Right hindlimb (tissue), 1 donor: ENCODE data around the gene TRMT61B.

Source experiments
- DNase-seq: peaks from one replicate; pipeline ENCODE4 v3.0.0-alpha.2; 2018

TRMT61B gene

DNA sequence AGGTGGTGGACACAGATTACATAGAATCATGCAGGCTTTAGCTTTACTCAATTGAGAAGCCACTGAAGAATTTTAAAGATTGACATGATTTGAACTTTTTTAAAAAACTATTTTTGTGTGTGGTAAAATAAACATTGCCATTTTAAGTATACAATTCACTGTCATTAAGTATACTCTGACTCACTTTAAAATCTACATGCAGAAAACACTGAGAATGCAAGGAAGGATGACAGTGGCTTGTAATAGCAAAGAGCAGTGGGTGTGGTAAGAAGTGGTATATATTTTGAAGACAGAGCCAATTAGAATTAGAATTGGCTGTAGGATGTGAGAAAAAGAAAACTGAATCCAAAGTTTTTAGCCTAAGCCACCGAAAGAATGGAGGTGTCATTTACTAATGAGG is 14.9 kb downstream of the TRMT61B start:
- DNase-seq: no peak

DNA sequence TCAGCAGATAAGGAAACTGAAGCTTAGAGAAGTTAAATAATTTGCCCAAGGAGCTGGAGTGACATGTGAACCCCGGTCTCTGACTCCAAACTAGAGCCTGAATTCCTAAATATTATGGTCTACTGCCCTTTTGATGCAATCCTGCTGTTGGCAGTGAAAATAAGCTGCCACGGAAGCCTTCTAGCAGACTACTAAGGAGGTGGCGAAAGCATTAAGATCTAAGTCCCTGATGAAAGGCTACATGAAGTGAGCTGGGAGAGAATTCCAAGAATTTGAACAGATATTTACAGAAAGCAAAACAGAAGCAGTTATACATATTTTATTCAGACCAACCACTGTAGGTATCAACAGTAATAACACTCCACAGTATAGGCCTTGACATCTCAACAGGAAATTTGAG is 28.1 kb downstream of the TRMT61B start:
- DNase-seq: no peak

DNA sequence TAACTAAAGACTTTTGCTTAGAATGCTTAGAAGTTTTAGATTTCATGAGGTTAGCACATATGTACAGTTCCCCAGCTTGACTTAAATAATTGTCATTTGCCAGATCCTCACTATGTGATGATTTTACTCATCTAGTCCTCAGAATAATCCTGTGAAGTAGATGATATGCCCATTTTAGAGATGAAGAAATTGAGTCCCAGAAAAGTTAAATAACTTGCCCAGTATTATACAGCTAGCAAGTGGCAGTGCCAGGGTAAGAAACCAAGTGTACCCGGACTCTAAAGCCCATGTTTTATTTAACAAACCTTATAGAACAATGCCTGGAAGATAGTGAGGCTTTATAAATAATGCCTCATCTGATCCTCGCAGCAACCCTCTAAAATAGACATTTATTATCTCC is 31.1 kb downstream of the TRMT61B start:
- DNase-seq: no peak

DNA sequence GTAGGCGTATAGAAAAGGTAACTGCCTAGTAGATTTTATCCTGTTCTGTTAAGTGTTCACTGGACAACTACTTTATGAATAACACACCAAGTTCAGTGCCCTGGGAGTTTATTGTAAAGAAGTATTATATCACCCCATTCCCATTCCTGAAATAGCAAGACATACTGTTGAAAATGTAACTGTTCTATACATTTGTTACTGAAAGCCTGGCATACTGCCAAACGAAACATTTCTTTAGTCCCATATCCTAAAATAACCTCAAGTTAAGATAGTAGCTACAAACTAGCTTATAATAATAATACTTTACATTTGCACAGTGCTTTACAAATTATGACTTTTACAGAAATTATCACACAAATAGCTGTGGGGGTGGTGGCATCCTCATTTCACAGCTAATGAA is 34.3 kb downstream of the TRMT61B start:
- no peak for DNase-seq

DNA sequence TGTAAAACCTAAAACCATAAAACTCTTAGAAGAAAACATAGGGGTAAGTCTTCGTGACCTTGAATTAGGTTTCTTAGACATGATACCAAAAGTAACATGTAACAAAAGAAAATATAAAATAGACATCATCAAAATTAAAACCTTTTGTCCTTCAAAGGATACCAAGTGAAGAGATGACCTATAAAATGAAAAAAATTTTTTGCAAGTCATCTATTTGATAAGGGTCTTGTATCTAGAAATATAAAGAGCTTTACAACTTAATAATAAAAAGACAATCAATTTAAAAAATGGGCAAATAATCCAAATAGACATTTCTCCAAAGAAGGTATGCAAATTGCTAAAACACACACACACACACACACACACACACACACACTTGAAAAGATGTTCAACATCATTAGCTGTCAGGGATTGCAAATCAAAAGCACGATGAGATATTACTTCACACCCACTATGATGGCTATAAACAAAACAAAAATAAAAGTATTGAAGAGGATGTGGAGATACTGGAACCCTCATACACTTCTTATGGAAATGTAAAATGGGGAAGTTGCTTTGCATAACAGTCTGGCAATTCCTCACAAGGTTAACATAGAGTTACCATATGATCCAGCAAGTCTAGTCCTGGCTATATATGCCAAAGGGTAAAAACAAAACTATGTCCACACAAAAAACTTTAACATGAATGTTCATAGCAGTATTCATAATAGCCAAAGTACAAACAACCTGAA is 36.2 kb downstream of the TRMT61B start:
- no peak for DNase-seq

DNA sequence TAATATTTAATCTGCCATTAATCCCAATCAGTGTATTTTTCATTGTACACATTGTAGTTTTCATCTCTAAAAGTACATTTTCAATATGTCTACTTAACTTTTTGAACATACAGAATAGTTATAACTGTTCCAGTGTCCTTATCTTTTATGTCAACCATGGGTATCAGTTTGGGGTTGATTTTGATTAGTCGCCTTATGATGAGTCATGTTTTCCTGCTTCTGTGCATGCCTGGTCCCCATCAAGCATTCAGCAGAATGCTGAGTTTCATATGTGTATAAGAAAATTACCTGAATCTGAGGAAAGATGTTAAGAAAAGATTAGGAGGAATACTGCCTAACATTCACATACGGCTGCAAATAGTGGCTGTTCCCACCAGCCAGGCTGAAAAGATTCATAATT is 41.7 kb downstream of the TRMT61B start:
- no peak for DNase-seq

DNA sequence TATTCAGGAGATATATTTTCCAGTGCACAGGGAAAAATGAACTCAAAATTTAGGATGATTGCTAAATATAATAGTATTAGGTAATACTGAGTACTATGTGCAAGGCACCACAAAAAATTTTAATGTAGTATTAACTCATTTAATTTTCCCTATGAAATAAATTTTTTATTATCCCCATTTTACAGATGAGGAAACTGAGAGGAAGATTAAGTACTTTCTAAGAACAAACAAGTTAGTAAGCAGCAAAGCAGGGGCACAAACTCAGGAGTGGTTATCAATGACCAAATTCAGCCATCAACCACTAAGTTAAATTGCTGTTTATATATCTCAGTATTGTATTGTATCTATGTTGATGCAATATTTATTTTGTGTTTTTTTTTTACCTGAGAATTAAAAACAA is 45.2 kb downstream of the TRMT61B start:
- DNase-seq: no peak

DNA sequence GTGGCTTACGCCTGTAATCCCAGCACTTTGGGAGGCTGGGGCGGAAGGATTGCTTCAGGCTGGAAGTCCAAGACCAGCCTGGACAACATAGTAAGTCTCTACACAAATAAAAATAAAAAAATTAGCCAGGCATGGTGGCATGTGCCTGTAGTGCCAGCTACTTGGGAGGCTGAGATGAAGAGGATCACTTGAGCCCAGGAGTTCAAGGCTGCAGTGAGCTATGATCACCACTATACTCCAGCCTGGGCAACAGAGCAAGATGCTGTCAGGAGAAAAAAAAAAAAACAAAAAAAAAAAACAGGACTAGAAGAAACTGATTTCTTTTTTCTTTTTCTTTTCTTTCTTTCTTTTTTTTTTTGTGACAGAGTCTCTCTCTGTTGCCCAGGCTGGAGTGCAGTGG is 45.9 kb downstream of the TRMT61B start:
- DNase-seq: no peak

DNA sequence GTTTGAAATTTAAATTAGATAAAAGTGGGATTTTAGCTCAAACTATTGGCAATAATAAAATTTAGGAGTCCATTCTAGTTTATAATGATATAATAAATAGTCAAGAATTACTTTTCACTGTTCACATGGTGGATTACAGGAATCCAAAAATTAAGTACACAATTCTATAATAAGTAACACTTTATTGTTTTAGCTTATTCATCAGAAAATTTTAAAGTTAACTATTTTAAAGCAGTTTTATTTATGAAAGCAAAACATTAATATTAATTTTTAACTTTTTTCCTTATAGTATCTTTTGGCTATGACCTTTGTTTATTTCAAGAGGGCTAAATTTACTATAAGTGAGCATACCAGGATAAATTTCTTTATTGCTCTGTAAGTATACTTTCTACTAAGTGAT is 48.1 kb downstream of the TRMT61B start:
- DNase-seq: no peak

DNA sequence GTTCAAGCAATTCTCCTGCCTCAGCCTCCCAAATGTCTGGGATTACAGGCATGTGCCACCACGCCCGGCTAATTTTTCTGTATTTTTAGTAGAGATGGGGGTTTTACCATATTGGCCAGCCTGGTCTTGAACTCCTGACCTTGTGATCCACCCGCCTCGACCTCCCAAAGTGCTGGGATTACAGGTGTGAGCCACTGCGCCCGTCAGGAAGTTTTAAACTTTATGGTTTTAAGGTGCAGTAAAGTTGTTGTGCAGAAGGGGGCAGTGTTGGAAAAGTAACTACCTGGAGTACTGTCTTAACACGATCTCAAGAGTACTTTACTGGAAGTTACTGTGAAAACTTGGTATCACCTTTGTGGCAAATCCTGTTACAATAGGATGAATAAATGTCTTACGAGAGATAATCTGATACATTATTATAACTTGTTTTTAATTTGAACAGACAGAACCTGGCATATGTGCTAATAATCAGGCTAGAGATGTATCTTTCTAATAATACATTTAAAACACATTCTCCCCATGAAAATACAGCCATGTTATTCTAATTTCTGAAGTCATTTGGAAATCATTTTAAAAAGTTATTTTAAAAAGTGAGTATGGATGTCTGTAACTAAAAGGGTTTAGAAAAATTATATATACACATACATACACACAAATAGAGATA is 48.7 kb downstream of the TRMT61B start:
- DNase-seq: peak; percentile 19

DNA sequence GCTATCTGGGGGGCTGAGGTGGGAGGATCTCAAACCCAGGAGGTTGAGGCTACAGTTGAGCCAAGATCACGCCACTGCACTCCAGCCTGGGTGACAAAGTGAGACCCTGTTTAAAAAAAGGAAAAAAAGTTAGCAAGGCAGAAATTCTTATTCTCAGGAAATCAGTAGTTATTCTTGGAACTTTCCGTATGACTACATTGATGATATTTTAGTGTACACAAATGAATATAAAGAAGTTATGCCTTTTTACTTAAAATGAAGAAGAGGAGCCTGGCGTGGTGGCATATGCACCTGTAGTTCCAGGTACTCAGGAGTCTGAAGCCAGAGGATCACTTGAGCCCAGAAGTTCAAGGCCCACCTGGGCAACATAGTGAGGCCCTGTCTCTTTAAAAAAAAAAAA is 52.1 kb downstream of the TRMT61B start:
- DNase-seq: no peak

DNA sequence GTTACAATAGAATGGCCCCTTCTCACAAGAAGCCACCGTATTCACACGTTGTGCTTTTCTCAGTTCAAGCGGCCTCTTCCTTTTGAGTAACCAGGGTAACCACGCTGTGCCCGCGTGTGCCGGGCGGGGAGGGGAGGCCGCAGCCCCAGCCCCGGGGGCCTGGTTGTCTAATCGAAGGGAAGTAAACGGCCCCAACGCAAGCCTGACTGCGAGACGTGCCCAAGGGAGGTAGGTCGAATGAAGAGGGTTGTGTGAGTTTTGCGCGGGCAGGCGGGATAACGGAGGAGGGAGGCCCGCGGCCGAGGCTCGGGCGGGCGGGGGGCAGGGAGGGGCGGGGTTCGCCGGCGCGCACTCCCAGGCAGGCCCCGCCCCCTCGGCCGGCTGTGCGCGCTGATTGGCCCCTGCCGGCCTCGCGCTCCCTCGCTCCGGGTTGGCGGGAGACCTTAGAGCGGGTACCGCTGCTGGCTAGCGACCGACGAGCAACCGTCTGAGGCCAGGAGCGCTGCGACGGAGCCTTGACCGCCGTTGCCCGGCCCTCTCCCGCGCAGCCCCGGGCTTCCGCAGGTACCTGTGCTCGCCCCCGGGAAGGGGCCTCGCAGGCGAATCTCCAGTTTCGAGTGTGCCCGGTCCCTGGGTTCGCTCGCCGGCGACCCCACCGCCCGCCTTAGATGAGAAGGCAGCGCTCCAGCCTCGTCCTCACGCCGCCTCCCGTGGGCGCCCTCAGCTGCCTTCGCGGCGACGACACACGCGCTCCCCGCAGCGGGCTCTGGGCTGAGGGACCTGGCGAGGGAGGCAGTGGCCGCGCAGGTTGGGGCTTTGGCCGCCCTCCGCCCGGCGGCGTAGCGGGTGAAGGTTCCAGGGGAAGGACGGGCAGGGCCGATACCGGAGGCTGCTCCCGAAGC is 59.5 kb downstream of the TRMT61B start, which contains the start of gene SPDYA:
Gene SPDYA (plus strand): TSS at position 451 of the 902 bp plus-strand sequence. CDS start 5,181 bp downstream, outside the sequence.
- peak; percentile 83 for DNase-seq

DNA sequence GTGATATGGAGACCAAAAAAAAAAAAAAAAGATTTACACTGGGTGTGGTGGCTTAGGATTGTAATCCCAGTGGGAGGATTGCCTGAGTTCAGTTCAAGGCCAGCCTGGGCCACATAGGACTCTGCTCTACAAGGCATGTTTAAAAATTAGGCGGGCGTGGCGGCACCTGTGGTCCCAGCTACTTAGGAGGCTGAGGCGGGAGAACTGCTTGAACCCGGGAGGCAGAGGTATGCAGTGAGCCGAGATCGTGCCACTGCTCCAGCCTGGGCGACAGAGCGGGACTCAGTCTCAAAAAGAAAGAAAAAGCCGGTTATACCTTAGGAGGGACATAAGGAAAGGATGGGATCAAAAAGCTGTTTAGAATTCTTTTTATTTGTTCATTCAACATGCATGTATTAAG is 60.2 kb downstream of the TRMT61B start:
- peak; percentile 21 for DNase-seq

DNA sequence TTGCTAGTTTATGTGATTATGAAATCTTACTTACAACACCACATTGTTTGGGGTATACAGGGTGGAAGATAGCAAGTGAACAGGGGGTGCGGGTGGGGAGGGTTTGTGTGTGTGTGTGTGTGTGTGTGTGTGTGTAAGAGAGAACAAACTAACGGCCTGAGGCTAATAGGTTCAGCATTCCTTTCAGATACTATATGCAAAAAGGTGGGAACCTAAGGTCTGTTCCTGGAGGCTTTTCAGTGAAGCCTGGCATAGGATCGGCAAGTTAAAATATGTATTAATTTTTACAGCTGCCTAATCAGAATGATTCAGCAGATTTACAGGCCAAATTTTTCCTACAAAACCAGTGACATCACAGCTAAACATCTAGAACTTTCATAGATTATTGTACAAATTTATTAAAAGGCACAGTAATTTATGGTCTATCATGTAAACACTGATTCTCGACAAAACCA is 67.1 kb downstream of the TRMT61B start:
- DNase-seq: no peak

DNA sequence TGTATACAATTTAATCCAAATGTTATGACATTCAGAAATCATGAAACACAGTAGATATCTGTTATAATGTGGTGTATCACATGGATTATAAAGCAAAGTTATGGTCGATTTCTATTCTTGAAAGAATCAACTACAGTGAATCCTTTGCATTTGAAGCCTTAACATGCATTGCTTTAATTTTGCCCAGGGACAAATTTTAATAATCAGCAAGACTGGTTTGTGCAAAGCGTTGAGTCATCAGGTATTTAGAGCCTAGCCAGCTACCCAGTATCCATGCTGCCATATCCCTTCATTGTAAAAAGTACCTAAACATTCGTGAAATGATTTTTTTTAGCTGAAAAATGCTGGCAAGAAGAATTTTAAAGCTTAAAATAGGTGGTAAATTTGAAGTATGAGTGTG is 68.4 kb downstream of the TRMT61B start:
- no peak for DNase-seq
